GM18505 (cell line): Measurements from ENCODE around the gene SND1.

Experiments used
- ATAC-seq: cut with Tn5 transposase; IDR thresholded peaks from one replicate; pipeline ENCODE4 v1.9.1; 2021; ENCODE audit not compliant: unreplicated experiment
- POLR2A ChIP-seq: IDR thresholded peaks from 4 replicates; pipeline ENCODE4 v1.6.1; 2011; ENCODE audit warnings: borderline replicate concordance; ENCODE audit not compliant: insufficient read depth, insufficient read length; ENCODE audit errors: extremely low read depth

Gene SND1

GRCh38 chr7:128110641-128111364 is 458.8 kb downstream of the SND1 start:
- no peak for ATAC-seq
- no peak for TF ChIP-seq POLR2A

GRCh38 chr7:128112018-128112780 is 460.2 kb downstream of the SND1 start:
- TF ChIP-seq POLR2A: no peak
- ATAC-seq: no peak

GRCh38 chr7:128112781-128113221 is 460.8 kb downstream of the SND1 start:
- no peak for ATAC-seq
- TF ChIP-seq POLR2A: no peak

- no peak for TF ChIP-seq POLR2A
- ATAC-seq: no peak
Measured at GRCh38 chr7:128113839-128114238, 461.8 kb downstream of the SND1 start.

GRCh38 chr7:128114806-128115205 is 462.8 kb downstream of the SND1 start:
- no peak for ATAC-seq
- TF ChIP-seq POLR2A: no peak

- no peak for ATAC-seq
- TF ChIP-seq POLR2A: no peak
Measured at GRCh38 chr7:128115336-128115820, 463.4 kb downstream of the SND1 start.

GRCh38 chr7:128115821-128116723 is 464.1 kb downstream of the SND1 start:
- no peak for ATAC-seq
- no peak for TF ChIP-seq POLR2A

GRCh38 chr7:128116740-128117139 is 464.7 kb downstream of the SND1 start:
- ATAC-seq: no peak
- no peak for TF ChIP-seq POLR2A

- no peak for TF ChIP-seq POLR2A
- no peak for ATAC-seq
Measured at GRCh38 chr7:128117691-128118090, 465.7 kb downstream of the SND1 start.

GRCh38 chr7:128119036-128119435 is 467.0 kb downstream of the SND1 start:
- no peak for TF ChIP-seq POLR2A
- no peak for ATAC-seq

- TF ChIP-seq POLR2A: no peak
- no peak for ATAC-seq
Measured at GRCh38 chr7:128120116-128120515, 468.1 kb downstream of the SND1 start.

- TF ChIP-seq POLR2A: no peak
- ATAC-seq: no peak
Measured at GRCh38 chr7:128120976-128121490, 469.0 kb downstream of the SND1 start.
